Tibial nerve (tissue), 4 donors: Measurements from ENCODE around the gene TRAF3IP3. TPM values are rescaled to one million over a fixed set of nuclear protein-coding genes. Genes with fewer than 3 reads are reported as not detected.

Experiments used
- DNase-seq, 2 donors: peaks; one replicate each; pipeline ENCODE4 v3.0.0-alpha.2; 2019; ENCODE audit warnings: low spot score in 2 of 2
- H3K27ac ChIP-seq, 4 donors: fragments of 200-600 bp; sonication (generic) in 3 of 4; one replicate each; pipeline ENCODE4 v1.5.1; 2017 to 2019; ENCODE audit warnings: mild to moderate bottlenecking in 1 of 4
- H3K27me3 ChIP-seq, 2 donors: fragments of 200-600 bp; sonication (generic) in 1 of 2; one replicate each; pipeline versions ENCODE4 v1.5.1 to v1.6.0; 2017 to 2019
- H3K36me3 ChIP-seq, 3 donors: fragments of 200-600 bp; sonication (generic); one replicate each; pipeline ENCODE4 v1.5.1; 2018 to 2019
- H3K4me1 ChIP-seq, 4 donors: fragments of 200-600 bp; sonication (generic) in 3 of 4; one replicate each; pipeline ENCODE4 v1.5.1; 2017 to 2019
- H3K4me3 ChIP-seq, 4 donors: fragments of 200-600 bp; sonication (generic) in 3 of 4; one replicate each; pipeline ENCODE4 v1.5.1; 2017 to 2019; ENCODE audit warnings: mild to moderate bottlenecking in 1 of 4, moderate library complexity in 1 of 4
- H3K9me3 ChIP-seq, 4 donors: fragments of 200-600 bp; sonication (generic) in 3 of 4; one replicate each; pipeline ENCODE4 v1.5.1; 2017 to 2019
- CTCF ChIP-seq, 5 experiments: fragments of 200-600 bp in 3 of 5; fragments of 450-650 bp in 2 of 5; sonication (generic) in 3 of 5; IDR thresholded peaks; one replicate each; pipeline ENCODE4 v1.5.1; 2016 to 2019; ENCODE audit warnings: antibody characterized with exemption in 5 of 5, mild to moderate bottlenecking in 3 of 5, moderate library complexity in 2 of 5
- EP300 ChIP-seq, 2 donors: sonication (generic); formaldehyde crosslinking; IDR thresholded peaks; one replicate each; pipeline ENCODE4 v1.6.1; 2017; ENCODE audit warnings: antibody characterized with exemption in 2 of 2, mild to moderate bottlenecking in 1 of 2
- POLR2A ChIP-seq, 2 donors: fragments of 450-650 bp; IDR thresholded peaks; one replicate each; pipeline ENCODE4 v1.6.1; 2017; ENCODE audit warnings: antibody characterized with exemption in 2 of 2, mild to moderate bottlenecking in 2 of 2, moderate library complexity in 2 of 2
- WGBS, 2 donors: methylation state at CpG; one replicate each; pipeline ENCODE4 v1.1.5; 2018; 5-methylcytosine and 5-hydroxymethylcytosine counted together
- total RNA-seq, 4 donors: library from RNA; depleted of rRNA; stranded (reverse); fragments of >200 nt; gene quantifications; one replicate each; pipeline ENCODE4 v1.1.0, GENCODE V29; 2016

TRAF3IP3 gene
- total RNA-seq, 4 donors from 2014 or later, result 0.87 to 8.0 (median 2.3) TPM

GRCh38 chr1:209816923-209817322 lies 61.1 kb downstream of the TRAF3IP3 start:
- DNase-seq, result no peak
- no peak overlapping the region for H3K27ac ChIP-seq
- WGBS, 2 donors, result 68 to 90% methylated on average over 3 of the region's 3 CpGs

GRCh38 chr1:209817691-209818090 lies 61.8 kb downstream of the TRAF3IP3 start:
- H3K9me3 ChIP-seq, result no peaks in the 10 kb centered on the region
- TF ChIP-seq EP300 (IDR thresholded peaks at IDR 0.05) (no peak), POLR2A (IDR thresholded peaks at IDR 0.05) (no peak), CTCF (IDR thresholded peaks at IDR 0.05) (no peak)
- 92% methylated on average over 1 of the region's 1 CpG for WGBS, 2 donors
- H3K4me3 ChIP-seq, result no peak overlapping the region
- no peak overlapping the region for H3K27ac ChIP-seq
- no peaks in the 10 kb centered on the region for H3K36me3 ChIP-seq
- peaks cover 0 to 2% (median 0%) of the 10 kb centered on the region in 4 donors for H3K4me1 ChIP-seq
- no peaks in the 10 kb centered on the region for H3K27me3 ChIP-seq
- DNase-seq, result no peak

More at GRCh38 chr1:209816923-209817322, 61.1 kb downstream of the TRAF3IP3 start:
- H3K9me3 ChIP-seq, result no peaks in the 10 kb centered on the region
- H3K27me3 ChIP-seq, result no peaks in the 10 kb centered on the region
- TF ChIP-seq CTCF (IDR thresholded peaks at IDR 0.05) (no peak), POLR2A (IDR thresholded peaks at IDR 0.05) (no peak), EP300 (IDR thresholded peaks at IDR 0.05) (no peak)
- H3K4me3 ChIP-seq, result no peak overlapping the region
- H3K4me1 ChIP-seq, result no peaks in the 10 kb centered on the region
- no peaks in the 10 kb centered on the region for H3K36me3 ChIP-seq

DNA sequence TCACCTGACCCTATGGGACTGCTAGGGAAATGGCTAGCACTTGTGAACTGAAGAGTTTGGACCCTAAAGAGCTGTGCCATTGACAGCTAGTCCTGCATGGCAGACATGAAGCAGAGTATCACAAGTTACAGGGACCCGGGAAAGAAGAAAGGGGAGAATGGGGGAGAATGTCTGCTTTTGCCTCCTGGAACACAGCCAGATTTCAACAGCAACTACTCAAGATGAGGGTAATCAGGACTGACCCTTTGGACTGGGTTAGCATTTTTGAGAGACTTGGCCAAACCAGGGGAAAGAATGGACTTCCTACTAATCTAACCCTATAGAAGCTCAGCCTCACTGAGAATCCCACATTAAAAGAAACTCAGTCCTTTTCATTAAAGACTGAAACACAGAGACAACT lies 63.2 kb downstream of the TRAF3IP3 start:
- Histone ChIP-seq H3K4me3 (no peak overlapping the region), H3K27ac (no peak overlapping the region), H3K36me3 (no peaks in the 10 kb centered on the region), H3K4me1 (peaks cover 0 to 5% (median 0%) of the 10 kb centered on the region in 4 donors), H3K27me3 (no peaks in the 10 kb centered on the region), H3K9me3 (no peaks in the 10 kb centered on the region)
- 29 to 31% methylated on average over 1 of the region's 1 CpG for WGBS, 2 donors
- DNase-seq, result no peak
- TF ChIP-seq EP300 (IDR thresholded peaks at IDR 0.05), result no peak
- no peak for TF ChIP-seq CTCF (IDR thresholded peaks at IDR 0.05)
- TF ChIP-seq POLR2A (IDR thresholded peaks at IDR 0.05), result no peak

GRCh38 chr1:209820986-209821385 lies 65.1 kb downstream of the TRAF3IP3 start:
- WGBS, 2 donors, result 58 to 64% methylated on average over 4 of the region's 4 CpGs
- no peak for TF ChIP-seq EP300 (IDR thresholded peaks at IDR 0.05)
- no peak for TF ChIP-seq CTCF (IDR thresholded peaks at IDR 0.05)
- no peak for TF ChIP-seq POLR2A (IDR thresholded peaks at IDR 0.05)
- H3K9me3 ChIP-seq, result no peaks in the 10 kb centered on the region
- no peak for DNase-seq
- no peak overlapping the region for H3K4me3 ChIP-seq
- H3K27ac ChIP-seq, result no peak overlapping the region
- no peaks in the 10 kb centered on the region for H3K27me3 ChIP-seq
- no peaks in the 10 kb centered on the region for H3K36me3 ChIP-seq
- H3K4me1 ChIP-seq, result peaks cover 0 to 5% (median 0%) of the 10 kb centered on the region in 4 donors

- no peak for DNase-seq
- TF ChIP-seq CTCF (IDR thresholded peaks at IDR 0.05) (no peak), EP300 (IDR thresholded peaks at IDR 0.05) (no peak), POLR2A (IDR thresholded peaks at IDR 0.05) (no peak)
- Histone ChIP-seq H3K4me1 (peaks cover 0 to 8% (median 0%) of the 10 kb centered on the region in 4 donors), H3K27ac (no peak overlapping the region), H3K4me3 (no peak overlapping the region), H3K36me3 (no peaks in the 10 kb centered on the region), H3K9me3 (no peaks in the 10 kb centered on the region), H3K27me3 (no peaks in the 10 kb centered on the region)
- 57 to 60% methylated on average over 7 of the region's 7 CpGs for WGBS, 2 donors
Measured at GRCh38 chr1:209822706-209823105, 66.9 kb downstream of the TRAF3IP3 start.
